Measurements from ENCODE around the gene CCDC68.

- TF ChIP-seq CTCF (conservative IDR thresholded peaks at IDR 0.05; ENCODE audit: low read depth, low read length) (no peak), RFX5 (IDR thresholded peaks at IDR 0.05; ENCODE audit: low read depth, low read length) (no peak), POLR2A (IDR thresholded peaks at IDR 0.05; ENCODE audit: low read depth, low read length) (no peak), RAD21 (IDR thresholded peaks at IDR 0.05; ENCODE audit: low read length) (no peak)
These were observed 79.6 kb downstream of the CCDC68 start for GRCh38 chr18:54879691-54880090.

All from IMR-90 (cell line).